ENCODE measurements around the gene TP53TG3B.
"Not testable (repeated sequence)": the region's sequence is repeated elsewhere in the genome, so short reads cannot be mapped to it uniquely, and the experiment has no call there.

TP53TG3B gene, protein sequence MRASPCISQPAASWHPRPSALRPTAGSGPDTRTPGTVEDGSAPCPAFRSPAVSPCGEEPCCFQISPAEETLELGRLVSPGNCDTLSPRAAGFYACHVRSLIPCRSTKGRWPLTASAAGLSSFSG

DNA sequence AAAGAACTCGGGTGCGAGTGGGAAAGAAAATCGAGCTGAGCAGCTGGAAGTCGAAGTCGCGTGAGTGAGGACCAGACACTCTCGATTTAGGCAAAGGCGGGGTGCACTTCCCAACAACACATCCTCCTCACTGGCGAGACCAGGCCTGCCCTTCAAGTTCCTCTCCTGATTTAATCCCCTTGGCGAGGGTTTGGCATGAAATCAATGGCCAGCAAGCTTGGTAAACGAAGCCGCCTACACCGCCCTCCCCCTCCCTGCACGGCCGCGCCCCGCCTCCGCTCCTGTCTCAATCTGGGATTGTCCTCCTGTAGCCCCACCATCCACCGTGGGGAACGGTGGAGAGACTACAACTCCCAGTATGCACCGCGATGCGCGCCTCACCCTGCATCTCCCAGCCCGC is at the start of gene TP53TG3B:
Gene TP53TG3B (plus strand): TSS at position 301 of the 400 bp plus-strand sequence. CDS start 68 bp downstream, at position 369.
- not testable (repeated sequence) for DNase-seq (ENCODE audit: low read depth)

DNA sequence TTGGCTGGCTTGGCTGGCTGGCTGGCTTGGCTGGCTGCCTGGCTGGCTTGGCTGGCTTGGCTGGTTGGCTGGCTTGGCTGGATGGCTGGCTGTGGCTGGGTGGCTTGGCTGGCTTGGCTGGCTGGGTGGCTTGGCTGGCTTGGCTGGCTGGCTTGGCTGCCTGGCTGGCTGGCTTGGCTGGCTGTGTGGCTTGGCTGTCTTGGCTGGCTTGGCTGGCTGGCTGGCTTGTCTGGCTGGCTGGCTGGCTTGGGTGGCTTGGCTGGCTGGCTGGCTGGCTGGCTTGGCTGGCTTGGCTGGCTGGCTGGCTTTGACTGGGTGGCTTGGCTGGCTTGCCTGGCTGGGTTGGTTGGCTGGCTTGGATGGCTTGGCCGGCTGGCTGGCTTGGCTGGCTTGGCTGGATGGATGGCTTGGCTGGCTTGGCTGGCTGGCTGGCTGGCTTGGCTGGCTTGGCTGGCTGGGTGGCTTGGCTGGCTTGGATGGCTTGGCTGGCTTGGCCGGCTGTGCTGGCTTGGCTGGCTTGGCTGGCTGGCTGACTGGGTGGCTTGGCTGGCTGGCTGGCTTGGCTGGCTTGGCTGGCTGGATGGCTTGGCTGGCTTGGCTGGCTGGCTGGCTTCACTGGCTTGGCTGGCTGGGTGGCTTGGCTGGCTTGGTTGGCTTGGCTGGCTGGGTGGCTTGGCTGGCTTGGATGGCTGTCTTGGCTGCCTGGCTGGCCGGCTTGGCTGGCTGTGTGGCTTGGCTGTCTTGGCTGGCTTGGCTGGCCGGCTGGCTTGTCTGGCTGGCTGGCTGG is 24.2 kb upstream of the TP53TG3B start:
- peak; percentile 28 for DNase-seq (ENCODE audit: low read depth)

GRCh38 chr16:33337627-33338542 is 22.8 kb upstream of the TP53TG3B start:
- peak; percentile 22 for DNase-seq (ENCODE audit: low read depth)

DNA sequence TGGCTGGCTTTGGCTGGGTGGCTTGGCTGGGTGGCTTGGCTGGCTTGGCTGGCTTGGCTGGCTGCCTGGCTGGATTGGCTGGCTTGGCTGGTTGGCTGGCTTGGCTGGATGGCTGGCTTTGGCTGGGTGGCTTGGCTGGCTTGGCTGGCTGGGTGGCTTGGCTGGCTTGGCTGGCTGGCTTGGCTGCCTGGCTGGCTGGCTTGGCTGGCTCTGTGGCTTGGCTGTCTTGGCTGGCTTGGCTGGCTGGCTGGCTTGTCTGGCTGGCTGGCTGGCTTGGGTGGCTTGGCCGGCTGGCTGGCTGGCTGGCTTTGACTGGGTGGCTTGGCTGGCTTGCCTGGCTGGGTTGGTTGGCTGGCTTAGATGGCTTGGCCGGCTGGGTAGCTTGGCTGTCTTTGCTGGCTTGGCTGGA is 22.1 kb upstream of the TP53TG3B start:
- not testable (repeated sequence) for DNase-seq (ENCODE audit: low read depth)

- not testable (repeated sequence) for DNase-seq (ENCODE audit: low read depth)
These were observed 21.3 kb upstream of the TP53TG3B start for GRCh38 chr16:33339093-33340061.

All from stimulated activated CD8-positive, alpha-beta memory T cell treated with anti-CD3 and anti-CD28 coated beads, Interleukin-15, amount 100 ng/mL, for 1 hour (primary cell).